Measurements from ENCODE around the gene DDX4.
A peak's percentile ranks its signal among the peaks of the same experiment; 100 is the strongest.
"Not testable (repeated sequence)": the region's sequence is repeated elsewhere in the genome, so short reads cannot be mapped to it uniquely, and the experiment has no call there.

The DDX4 gene

DNA sequence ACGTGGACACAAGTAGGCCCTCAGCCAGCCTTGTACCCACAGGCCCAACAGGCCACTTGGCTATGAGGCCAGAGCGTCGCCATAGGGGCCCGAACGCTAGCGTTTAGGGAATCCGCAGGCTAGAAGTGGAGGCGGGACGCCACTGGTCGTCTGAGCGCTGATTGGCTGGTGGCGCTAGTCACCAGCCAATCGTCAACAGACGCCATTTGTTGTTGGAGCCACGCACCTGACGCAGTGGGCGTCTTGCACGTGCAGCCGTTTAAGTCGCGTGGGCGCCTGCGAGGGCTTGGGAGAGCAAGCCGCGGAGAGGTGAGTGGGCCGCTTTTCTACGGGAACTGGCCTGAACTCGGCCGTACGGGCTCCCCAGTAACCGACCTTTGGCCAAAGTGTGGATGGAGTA lies at the start of gene DDX4:
Gene DDX4 (plus strand): TSS at position 269 of the 400 bp plus-strand sequence. CDS start 903 bp downstream, outside the sequence.
- DNase-seq = no peak

GRCh38 chr5:55691265-55692105 lies 46.4 kb upstream of the DDX4 start:
- peak; percentile 34 for DNase-seq

DNA sequence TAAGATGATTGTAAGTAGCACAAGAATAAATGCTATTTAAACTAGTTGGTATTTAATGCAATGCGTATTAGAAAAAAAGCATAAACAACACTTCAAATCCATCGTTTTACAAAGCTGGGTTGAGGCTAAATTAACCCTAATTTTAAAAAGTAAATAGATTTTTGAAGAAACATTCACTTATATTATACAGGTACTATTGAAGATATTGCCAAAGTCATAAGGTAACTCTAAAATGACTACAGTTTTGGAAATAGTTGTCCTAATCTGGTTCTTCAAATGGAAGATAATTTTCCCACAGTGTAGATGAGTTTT lies 45.8 kb upstream of the DDX4 start:
- DNase-seq = no peak

GRCh38 chr5:55692509-55692908 lies 45.4 kb upstream of the DDX4 start:
- DNase-seq = no peak

- DNase-seq = peak; percentile 57
Observed at GRCh38 chr5:55694152-55694830, 43.6 kb upstream of the DDX4 start.

- DNase-seq = not testable (repeated sequence)
Observed at GRCh38 chr5:55696704-55697103, 41.2 kb upstream of the DDX4 start.

- DNase-seq = no peak
Observed at GRCh38 chr5:55699041-55699688, 38.7 kb upstream of the DDX4 start.

DNA sequence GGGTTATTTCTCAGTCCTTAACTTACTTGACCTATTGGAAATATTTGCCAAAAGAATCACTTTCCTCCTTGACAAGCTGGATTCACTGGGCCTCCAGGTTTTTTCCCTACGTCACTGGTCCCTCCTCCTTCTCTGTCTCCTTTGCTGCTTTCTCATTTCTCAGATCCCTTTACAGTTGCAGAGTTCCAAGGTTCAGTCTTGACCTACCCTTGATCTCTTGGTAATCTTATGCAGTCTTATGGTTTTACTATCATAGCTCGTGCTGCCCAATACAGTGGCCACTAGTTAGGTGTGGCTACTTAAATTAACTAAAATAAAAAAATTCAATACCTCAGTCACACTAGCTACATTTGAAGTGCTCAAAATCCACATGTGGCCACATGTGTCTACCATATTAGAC lies 37.1 kb upstream of the DDX4 start:
- no peak for DNase-seq

DNA sequence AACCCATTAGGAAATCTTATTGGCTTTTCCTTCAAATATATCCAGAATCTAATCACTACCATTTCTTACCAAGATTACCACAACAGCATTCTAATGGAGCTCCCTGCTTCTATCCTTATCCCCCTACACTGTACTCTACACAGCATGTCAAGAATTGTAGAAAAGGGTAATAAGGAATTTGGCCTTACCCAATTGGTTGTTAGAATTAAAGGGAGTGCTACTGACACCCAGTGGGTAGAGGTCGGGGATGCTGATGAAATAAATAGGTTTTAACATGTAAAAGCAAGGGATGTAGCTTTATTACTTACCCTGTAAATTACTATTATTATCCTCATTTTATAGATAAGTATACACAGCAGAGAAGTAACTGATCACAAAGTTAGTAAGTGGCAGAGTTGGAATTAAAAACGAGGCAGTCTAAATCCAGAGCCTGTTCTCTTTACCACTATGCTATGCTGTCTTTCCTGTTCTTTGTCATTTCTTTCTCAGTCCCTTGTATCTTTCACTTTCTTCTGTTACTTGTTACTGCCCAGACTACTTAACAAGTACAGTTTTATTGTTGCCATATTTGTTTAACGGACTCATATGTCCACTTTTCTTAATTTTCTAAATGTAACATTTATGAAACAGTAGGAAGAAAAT lies 36.3 kb upstream of the DDX4 start:
- DNase-seq = no peak

DNA sequence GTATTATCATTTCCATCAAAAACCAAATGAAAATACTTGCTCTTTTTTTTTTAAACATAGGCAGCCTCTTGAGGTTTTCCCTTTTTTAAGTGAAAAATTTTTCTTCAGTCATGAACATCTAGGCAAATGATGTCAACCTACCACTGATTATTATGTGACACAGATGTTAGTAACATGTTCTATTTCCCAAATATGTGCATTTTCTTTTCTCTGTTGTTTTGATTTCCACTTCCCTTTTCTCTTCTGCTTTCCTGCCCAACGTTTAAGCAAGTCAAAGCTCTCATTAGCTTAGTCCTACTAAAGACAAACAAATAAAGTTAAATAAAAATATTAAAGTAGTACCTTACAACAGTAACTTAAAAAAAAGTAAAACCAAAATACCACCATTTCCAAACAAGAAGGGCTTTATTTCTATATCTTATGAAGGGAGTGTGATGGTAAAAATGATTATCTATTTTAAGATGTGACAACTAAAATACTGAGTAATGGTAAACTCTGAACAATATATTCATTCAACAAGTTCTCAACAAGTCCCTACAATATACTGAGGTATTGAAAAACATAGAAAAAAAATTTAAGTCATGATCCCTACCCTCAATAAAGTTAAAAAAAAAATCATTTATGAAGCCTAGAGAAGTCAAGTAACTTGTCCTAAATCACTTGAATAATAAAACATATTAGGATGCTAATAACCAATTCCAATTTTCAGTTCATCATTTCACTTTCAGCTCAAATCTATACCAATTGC lies 35.1 kb upstream of the DDX4 start:
- DNase-seq = no peak

DNA sequence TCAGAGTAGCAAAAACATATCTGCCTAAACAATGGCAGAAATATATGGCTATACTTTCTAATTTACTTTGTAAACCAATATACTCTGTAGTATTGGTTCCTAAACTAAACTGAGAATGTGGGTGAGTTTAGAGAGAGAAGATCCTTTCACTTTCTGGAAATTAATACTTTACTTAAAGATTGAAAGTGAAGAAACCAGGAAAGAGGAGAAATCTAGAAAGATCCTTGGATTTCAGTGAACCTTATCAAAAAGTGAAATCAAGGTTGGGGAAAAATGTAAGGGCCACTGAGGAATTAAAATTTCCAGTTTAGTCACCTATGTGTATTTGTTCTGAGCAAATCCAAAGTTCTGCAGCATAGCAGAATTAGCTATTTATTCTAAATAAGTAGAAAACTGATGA lies 31.6 kb upstream of the DDX4 start:
- DNase-seq = no peak

DNA sequence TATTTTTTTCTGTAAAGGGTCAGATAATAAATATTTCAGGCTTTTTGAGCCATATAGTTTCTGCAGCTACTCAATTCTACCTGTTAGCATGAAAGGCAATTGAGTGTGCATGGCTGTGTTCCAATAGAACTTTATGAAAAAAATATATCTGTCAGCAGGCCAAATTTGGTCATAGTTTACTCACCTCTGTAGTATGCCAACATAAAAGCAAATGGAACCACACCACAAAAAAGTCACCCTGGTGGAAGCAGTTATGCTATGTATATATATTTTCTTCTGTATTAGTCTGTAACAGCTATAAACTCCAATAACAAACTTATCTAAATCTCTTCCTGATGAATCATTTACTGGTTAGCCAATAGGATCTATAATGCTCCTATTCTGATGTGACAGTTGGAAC lies 29.1 kb upstream of the DDX4 start:
- DNase-seq = no peak

GRCh38 chr5:55711507-55712022 lies 26.3 kb upstream of the DDX4 start:
- no peak for DNase-seq

DNA sequence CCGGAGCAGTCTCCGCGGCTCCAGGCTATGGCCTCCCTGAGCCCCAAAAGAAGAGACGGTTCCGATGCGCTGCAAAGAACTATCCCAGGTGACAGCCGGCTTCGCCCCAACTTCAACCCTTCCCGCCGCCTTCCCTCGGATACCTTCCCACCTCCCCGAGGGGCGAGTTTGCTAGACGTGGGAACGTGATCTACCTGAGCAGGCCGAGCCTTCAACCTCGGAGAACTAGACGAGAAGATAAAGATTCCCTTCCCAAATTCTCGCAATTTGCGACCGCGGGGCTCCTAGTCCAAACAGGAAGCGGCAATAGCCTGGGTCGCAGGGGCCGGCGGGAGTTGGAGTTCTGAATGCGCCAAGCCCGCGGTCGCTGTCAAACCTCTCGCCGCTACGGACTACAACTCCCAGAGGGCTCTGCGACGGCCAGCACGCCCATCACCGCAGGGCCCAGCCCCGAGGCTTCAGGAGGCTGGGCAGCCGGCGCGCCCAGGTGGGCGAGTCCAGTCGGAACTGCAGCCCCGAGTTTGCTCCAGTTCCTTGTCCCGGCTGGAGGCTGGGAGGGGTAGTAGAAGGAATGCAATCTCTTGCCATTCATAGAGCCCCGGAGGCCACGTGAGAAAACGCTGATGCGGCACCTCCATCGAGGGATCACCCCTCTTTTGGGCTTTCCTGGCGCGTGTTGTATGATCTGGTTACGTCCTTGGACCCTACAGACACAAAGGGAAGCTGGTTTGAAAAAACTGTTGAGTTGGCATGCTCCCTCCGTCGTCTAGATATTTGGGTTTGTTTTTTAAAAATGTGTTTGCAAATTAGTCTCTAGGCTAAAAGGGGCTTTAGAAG lies 25.6 kb upstream of the DDX4 start, which contains the start of gene SLC38A9:
Gene SLC38A9 (minus strand): TSS at position 302 of the 837 bp plus-strand sequence. CDS start 14,366 bp downstream, outside the sequence.
- peak; percentile 95 for DNase-seq

DNA sequence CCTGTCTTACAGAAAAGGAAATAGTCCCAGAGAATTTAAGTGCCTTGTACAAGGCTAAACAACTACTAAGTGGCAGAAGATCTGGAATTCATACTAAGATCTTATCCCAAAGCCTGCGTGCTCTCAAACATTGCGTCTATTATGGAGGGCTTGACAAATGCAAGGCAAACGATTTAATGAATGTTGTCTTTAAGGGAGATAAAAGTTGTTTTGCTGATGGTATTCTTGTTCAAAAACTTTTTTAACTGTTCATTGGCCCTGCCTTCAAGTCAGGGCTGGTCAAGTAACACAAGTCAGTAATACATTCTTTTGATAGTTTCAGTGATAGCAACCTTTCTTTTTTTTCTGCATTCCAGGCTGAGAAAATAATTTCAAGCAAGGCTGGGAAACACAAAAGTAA lies 24.0 kb upstream of the DDX4 start:
- DNase-seq = no peak

- no peak for DNase-seq
Observed at GRCh38 chr5:55714339-55714738, 23.5 kb upstream of the DDX4 start.

GRCh38 chr5:55714749-55715148 lies 23.1 kb upstream of the DDX4 start:
- no peak for DNase-seq

GRCh38 chr5:55715519-55716078 lies 22.3 kb upstream of the DDX4 start:
- DNase-seq = no peak

- not testable (repeated sequence) for DNase-seq
Observed at GRCh38 chr5:55719026-55719425, 18.8 kb upstream of the DDX4 start.

GRCh38 chr5:55720188-55720703 lies 17.6 kb upstream of the DDX4 start:
- no peak for DNase-seq

DNA sequence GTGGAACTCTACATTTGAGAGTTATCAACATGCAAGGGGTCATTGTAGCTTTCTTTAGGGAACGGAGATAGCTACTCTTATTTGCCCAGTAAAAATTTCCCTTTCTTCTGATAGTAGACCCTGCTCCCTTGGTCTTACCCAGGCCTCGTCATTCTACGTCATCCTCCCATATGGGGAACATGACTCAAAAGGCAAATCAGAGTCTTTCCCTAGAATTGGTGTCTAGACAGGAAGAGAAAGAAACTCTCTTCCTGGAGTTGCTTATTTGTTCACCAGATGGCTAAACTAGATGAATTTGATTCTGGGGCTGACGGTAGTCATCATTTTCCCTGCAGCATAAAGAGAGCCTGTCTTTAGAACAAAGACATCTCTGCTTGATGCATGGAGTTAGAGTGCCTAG lies 13.6 kb upstream of the DDX4 start:
- no peak for DNase-seq

All from NCI-H82 (cell line).